HUES64 (cell line): Measurements from ENCODE around the gene NSMCE1. TPM values are rescaled to one million over a fixed set of nuclear protein-coding genes. Genes with fewer than 3 reads are reported as not detected.

ENCODE experiments used
- H3K27ac ChIP-seq: 2 replicates; pipeline ENCODE4 v1.7.0; 2013; ENCODE audit warnings: low read depth, low read length, inconsistent platforms
- H3K27me3 ChIP-seq: 2 replicates; pipeline ENCODE4 v1.6.1; 2013; ENCODE audit warnings: mild to moderate bottlenecking, low read length; ENCODE audit not compliant: insufficient read depth
- H3K36me3 ChIP-seq: 2 replicates; pipeline ENCODE4 v1.6.1; 2013; ENCODE audit warnings: mild to moderate bottlenecking, low read length; ENCODE audit not compliant: insufficient read depth
- H3K4me1 ChIP-seq: 2 replicates; pipeline ENCODE4 v1.6.1; 2013; ENCODE audit warnings: mild to moderate bottlenecking, low read length, moderate library complexity; ENCODE audit not compliant: insufficient read depth
- H3K4me3 ChIP-seq: 2 replicates; pipeline ENCODE4 v1.5.1; 2013; ENCODE audit warnings: mild to moderate bottlenecking, low read length, moderate library complexity
- H3K9ac ChIP-seq: 2 replicates; pipeline ENCODE4 v1.6.1; 2013; ENCODE audit warnings: mild to moderate bottlenecking, low read depth, low read length
- H3K9me3 ChIP-seq: 2 replicates; pipeline ENCODE4 v1.6.1; 2013; ENCODE audit warnings: low read depth, low read length; ENCODE audit not compliant: insufficient read depth
- WGBS: fragments of 150-250, 120-280 bp; methylation state at CpG from one replicate; pipeline ENCODE4 v1.1.7; 2013; ENCODE audit warnings: missing lambda C conversion rate; 5-methylcytosine and 5-hydroxymethylcytosine counted together
- polyA plus RNA-seq, 2 experiments: library from polyadenylated mRNA; stranded (reverse); fragments of 50-300 nt; gene quantifications; one replicate each; pipeline ENCODE4 v1.2.3, GENCODE V29; 2013

Gene NSMCE1, protein sequence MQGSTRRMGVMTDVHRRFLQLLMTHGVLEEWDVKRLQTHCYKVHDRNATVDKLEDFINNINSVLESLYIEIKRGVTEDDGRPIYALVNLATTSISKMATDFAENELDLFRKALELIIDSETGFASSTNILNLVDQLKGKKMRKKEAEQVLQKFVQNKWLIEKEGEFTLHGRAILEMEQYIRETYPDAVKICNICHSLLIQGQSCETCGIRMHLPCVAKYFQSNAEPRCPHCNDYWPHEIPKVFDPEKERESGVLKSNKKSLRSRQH
- 34.0 TPM for polyA plus RNA-seq (2013, experiment 1 of 2)
- polyA plus RNA-seq (2013, experiment 2 of 2) = 45.0 TPM

DNA sequence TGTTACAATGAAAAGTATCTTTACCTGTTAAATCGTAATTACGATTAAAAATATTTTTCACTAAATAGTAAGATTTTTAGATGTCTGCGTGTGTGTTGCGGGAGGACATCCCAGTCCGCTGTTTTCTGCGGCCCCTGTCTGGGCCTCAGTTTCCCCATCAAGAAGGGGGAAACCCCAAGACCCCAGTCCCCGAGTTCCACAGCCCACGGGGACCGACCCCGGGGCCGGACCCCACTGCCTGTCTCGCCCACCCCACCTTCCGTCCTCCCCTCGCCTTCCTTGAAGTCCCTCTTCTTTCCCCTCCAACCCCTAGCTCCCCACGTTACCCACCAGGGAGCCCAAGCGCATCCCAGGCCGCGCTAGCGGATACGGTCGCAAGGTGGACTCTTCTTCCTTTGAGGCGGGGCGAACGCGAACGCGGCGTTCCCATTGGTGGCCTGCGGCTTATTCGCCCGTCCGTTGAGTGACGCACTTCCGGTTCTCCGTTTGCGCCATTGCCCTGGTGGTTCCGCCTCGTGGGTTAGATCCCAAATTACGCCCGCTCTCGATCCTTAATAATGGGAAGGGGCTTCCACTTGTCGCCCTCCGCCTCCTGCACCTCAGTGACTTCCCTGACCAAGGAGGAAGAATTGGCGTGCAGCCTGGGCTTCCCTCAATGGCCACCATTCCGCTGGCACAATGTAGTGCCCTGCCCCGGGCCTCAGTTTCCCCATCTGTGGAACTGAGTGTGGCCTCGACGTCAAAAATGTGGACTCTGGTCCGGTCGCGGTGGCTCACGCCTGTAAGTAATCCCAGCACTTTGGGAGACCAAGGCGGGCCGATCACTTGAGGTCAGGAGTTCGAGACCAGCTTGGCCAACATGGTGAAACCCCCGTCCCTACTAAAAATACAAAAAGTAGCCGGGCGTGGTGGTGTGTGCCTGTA, at the start of gene NSMCE1:
Gene NSMCE1, minus strand, starts transcription at position 397 of the 924 bp plus-strand sequence. CDS start 11,202 bp downstream, outside the sequence.
- peaks cover 4% of the 10 kb centered on the region; the same call in 1 of the 2 replicates for H3K4me1 ChIP-seq
- peak within 1 kb of the TSS; percentile 28; the same call in 1 of the 2 replicates for H3K9ac ChIP-seq
- no peak within 1 kb of the TSS for H3K27ac ChIP-seq

DNA sequence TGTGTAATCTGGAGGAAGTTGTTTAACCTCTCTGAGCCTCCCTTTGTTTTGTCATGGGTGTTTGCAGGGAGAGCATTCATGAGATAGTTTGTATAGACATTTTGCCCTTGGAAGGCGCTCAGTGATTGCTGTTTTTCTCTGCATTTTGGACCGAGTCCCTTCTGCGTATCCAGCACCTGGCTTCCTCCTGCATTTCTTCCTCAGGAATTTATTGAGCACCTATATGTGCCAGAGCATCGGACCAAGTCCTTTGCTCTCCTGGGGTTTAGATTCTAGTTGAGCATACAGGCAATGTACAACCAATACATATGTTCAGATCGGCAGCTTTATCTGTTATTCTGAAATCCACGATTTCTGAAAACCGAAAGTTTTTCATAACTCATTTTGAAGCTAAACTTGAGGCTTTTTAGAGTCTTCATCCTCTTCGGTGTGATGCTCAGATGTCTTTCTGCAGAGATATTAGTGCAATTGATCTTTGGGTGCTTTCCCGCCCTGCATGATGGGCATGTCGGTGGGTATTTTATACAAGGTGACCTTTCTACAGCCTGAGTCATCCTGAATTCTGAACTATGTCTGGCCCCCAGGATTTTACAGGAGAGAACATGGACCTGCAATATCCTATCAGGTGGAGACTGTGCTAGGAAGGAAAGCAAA, 49.3 kb upstream of the NSMCE1 start:
- Histone ChIP-seq H3K9me3 (no peaks in the 10 kb centered on the region), H3K4me3 (no peak overlapping the region), H3K4me1 (peaks cover 8% of the 10 kb centered on the region; the same call in 1 of the 2 replicates), H3K27ac (no peak overlapping the region), H3K9ac (no peak overlapping the region), H3K27me3 (peaks cover 9% of the 10 kb centered on the region; the same call in 1 of the 2 replicates), H3K36me3 (no peaks in the 10 kb centered on the region)
- WGBS = 94% methylated on average over 10 of the region's 10 CpGs

More for the DNA sequence above, at the start of gene NSMCE1:
- Histone ChIP-seq H3K9me3 (no peaks in the 10 kb centered on the region), H3K36me3 (no peaks in the 10 kb centered on the region), H3K27me3 (no peaks in the 10 kb centered on the region), H3K4me3 (peak within 1 kb of the TSS; percentile 54)
- 59% methylated on average over 56 of the region's 58 CpGs for WGBS

- no peak overlapping the region for H3K9ac ChIP-seq
- 85% methylated on average over 7 of the region's 7 CpGs for WGBS
- H3K4me1 ChIP-seq = peaks cover 8% of the 10 kb centered on the region; the same call in 1 of the 2 replicates
- no peak overlapping the region for H3K4me3 ChIP-seq
- H3K27ac ChIP-seq = no peak overlapping the region
- peaks cover 11% of the 10 kb centered on the region; the same call in 1 of the 2 replicates for H3K27me3 ChIP-seq
- no peaks in the 10 kb centered on the region for H3K36me3 ChIP-seq
- no peaks in the 10 kb centered on the region for H3K9me3 ChIP-seq
These were observed 48.7 kb upstream of the NSMCE1 start for GRCh38 chr16:27317320-27317719.

- no peak overlapping the region for H3K27ac ChIP-seq
These were observed 47.6 kb upstream of the NSMCE1 start for GRCh38 chr16:27316038-27316680.

DNA sequence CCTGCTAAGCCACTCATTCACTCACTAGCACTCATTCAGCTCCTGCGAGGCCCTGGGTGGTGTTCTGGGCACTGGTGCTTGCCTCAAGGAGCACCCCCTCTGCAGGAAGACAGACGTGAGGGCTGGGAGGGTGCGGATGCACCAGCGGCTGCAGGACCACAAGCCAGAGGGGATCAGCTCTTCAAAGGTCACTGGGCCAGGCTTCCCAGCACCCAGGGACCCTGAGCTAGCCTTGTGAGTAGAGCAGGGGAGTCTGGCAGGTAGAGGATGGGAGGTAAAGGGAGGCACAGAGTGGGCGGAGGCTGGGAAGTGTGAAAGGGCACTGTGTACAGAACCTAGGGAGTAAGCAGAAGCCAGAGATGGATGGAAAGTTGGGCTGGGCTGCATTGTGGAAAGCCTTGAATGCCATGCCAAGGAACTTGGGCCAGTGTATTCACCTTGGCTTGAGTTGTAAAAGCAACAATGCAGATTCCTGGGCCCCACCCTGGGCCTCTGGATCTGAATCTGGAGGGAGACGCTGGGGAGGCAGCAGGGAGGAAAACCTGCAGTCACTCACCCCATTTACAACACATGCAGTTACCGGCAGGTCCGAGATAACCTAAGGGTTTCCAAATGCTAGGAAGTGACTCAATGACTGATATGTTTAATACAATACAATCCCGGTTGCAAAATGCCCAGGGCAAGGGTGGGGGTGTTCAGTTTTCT, 46.9 kb upstream of the NSMCE1 start:
- Histone ChIP-seq H3K9ac (no peak overlapping the region), H3K9me3 (no peaks in the 10 kb centered on the region), H3K27ac (no peak overlapping the region), H3K36me3 (no peaks in the 10 kb centered on the region), H3K4me1 (peaks cover 8% of the 10 kb centered on the region; the same call in 1 of the 2 replicates), H3K4me3 (no peak overlapping the region), H3K27me3 (peaks cover 11% of the 10 kb centered on the region; the same call in 1 of the 2 replicates)
- 61% methylated on average over 9 of the region's 9 CpGs for WGBS

More at GRCh38 chr16:27316038-27316680, 47.6 kb upstream of the NSMCE1 start:
- WGBS = 87% methylated on average over 8 of the region's 8 CpGs
- H3K4me3 ChIP-seq = no peak overlapping the region
- no peaks in the 10 kb centered on the region for H3K36me3 ChIP-seq
- no peak overlapping the region for H3K9ac ChIP-seq
- peaks cover 11% of the 10 kb centered on the region; the same call in 1 of the 2 replicates for H3K27me3 ChIP-seq
- H3K9me3 ChIP-seq = no peaks in the 10 kb centered on the region
- H3K4me1 ChIP-seq = peaks cover 8% of the 10 kb centered on the region; the same call in 1 of the 2 replicates

DNA sequence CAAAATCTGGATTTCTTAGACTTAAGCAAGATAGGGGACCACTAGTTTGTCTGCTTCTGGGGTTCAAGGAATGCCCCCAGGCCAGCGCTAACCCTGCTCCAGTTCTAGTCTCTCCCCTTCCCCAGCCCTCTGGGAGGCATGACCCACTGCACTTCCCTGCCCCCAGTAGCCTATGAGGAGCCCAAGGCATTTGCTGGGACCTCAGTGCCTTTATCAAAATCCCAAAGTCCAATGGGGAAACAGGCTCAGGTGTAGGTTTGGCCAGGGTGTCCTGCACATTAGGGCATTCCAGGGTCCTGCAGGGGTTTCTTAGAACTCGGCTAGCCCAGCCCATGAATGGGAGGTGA, 46.4 kb upstream of the NSMCE1 start:
- H3K27ac ChIP-seq = no peak overlapping the region
- H3K4me1 ChIP-seq = peaks cover 8% of the 10 kb centered on the region; the same call in 1 of the 2 replicates
- no peaks in the 10 kb centered on the region for H3K9me3 ChIP-seq
- H3K36me3 ChIP-seq = no peaks in the 10 kb centered on the region
- peaks cover 11% of the 10 kb centered on the region; the same call in 1 of the 2 replicates for H3K27me3 ChIP-seq
- WGBS = 64% methylated on average over 2 of the region's 2 CpGs
- no peak overlapping the region for H3K9ac ChIP-seq
- no peak overlapping the region for H3K4me3 ChIP-seq

DNA sequence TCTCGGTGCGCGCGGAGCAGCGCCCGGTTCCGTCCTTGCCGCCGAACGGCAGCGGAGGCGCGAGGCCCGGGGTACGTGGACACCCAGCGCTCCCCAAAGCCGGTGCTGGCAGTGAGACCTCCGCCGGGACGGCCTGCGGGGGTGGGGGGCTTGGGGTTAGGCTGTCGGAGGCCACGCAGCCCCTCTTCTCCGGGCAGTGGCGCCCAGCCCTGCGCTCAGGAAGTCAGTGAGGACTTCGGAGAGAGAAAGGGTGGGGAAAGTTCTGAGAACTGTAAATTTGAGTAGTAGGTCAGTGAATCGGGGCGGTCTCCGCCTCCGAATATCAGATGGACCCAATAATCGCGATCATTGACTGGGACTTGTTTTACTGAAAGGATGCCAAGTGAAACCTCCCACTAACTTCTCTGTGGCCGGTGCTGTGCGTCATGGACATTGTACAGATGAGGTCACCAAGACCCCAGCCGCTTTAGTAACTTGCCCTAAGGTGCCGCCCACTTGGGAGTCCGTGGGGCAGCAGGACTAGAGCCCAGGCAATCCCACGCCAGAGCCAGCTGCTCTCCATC, 45.7 kb upstream of the NSMCE1 start:
- Histone ChIP-seq H3K4me1 (peaks cover 8% of the 10 kb centered on the region; the same call in 1 of the 2 replicates), H3K4me3 (peak overlapping the region; percentile 88), H3K36me3 (no peaks in the 10 kb centered on the region), H3K27me3 (peaks cover 11% of the 10 kb centered on the region; the same call in 1 of the 2 replicates), H3K9ac (peak overlapping the region; percentile 76), H3K27ac (no peak overlapping the region), H3K9me3 (no peaks in the 10 kb centered on the region)
- 3% methylated on average over 39 of the region's 39 CpGs for WGBS

- Histone ChIP-seq H3K27me3 (peaks cover 11% of the 10 kb centered on the region; the same call in 1 of the 2 replicates), H3K27ac (peak within 1 kb of the TSS; percentile 21; the same call in 1 of the 2 replicates), H3K36me3 (no peaks in the 10 kb centered on the region), H3K4me3 (peak within 1 kb of the TSS; percentile 88), H3K9ac (peak within 1 kb of the TSS; percentile 76), H3K9me3 (no peaks in the 10 kb centered on the region), H3K4me1 (peaks cover 5% of the 10 kb centered on the region; the same call in 1 of the 2 replicates)
- under 1% methylated on average over 84 of the region's 85 CpGs for WGBS
These were observed 45.0 kb upstream of the NSMCE1 start, which contains the start of gene IL4R for GRCh38 chr16:27313422-27314160. IL4R (plus strand) TSS chr16:27313974; CDS start chr16:27340204, 26,230 bp downstream.
